HepG2 (cell line): ENCODE data around the gene LAMA5. TPM values are rescaled to one million over a fixed set of nuclear protein-coding genes. Genes with fewer than 3 reads are reported as not detected.

Experiments
- ATAC-seq: fragments of 200-7000 bp; cut with Tn5 transposase; 3 replicates; pipeline ENCODE4 v1.9.1; 2020; ENCODE audit warnings: mild to moderate bottlenecking, moderate library complexity
- BruUV-seq: library from RNA; stranded (reverse); fragments of 400-500 nt; replicated peaks from 2 replicates; lab custom pipeline; 2021; lab: Mats Ljungman, UMichigan
- CTCF ChIA-PET: fragments of 300-600 bp; formaldehyde crosslinking; extraction: SDS; loops from one replicate; lab custom pipeline; 2021; ENCODE audit warnings: low total read pairs, inconsistent platforms, low intra/inter-chr PET ratio; lab: Yijun Ruan, JAX
- POLR2A ChIA-PET: fragments of 350-600 bp; sonication (Branson Sonifier 250); formaldehyde crosslinking; loops from one replicate; lab custom pipeline; 2020; ENCODE audit warnings: antibody characterized with exemption, inconsistent platforms; lab: Yijun Ruan, JAX
- DNase-seq: peaks from one replicate; pipeline ENCODE4 v3.0.0-alpha.2; 2015; ENCODE audit warnings: low spot score
- FAIRE-seq: peaks from 3 replicates; lab custom pipeline; 2011; peaks lifted over from hg19 to GRCh38; lab: Jason Lieb, UNC
- H2AFZ ChIP-seq: one replicate; pipeline ENCODE4 v1.6.1; 2011; ENCODE audit warnings: low read length, inconsistent platforms
- H3K27ac ChIP-seq: fragments of 300-600 bp; 3 replicates; pipeline ENCODE4 v1.8.0; 2011; ENCODE audit warnings: mixed run types, mild to moderate bottlenecking, mixed read lengths, low read length, inconsistent platforms; ENCODE audit not compliant: insufficient read depth; ENCODE audit errors: extremely low read length
- H3K27me3 ChIP-seq, 2 experiments: fragments of 200-600 bp in 1 of 2; 2 replicates in 1 of 2; 3 replicates in 1 of 2; pipeline versions ENCODE4 v1.6.0 to v1.8.0; 2011; ENCODE audit warnings: low read length in 2 of 2, mild to moderate bottlenecking in 2 of 2, moderate library complexity in 2 of 2, inconsistent platforms in 1 of 2; ENCODE audit not compliant: insufficient read depth in 2 of 2, control insufficient read depth in 1 of 2
- H3K36me3 ChIP-seq, 2 experiments: fragments of 200-600 bp in 1 of 2; replicated peaks in 1 of 2; 2 replicates in 1 of 2; 3 replicates in 1 of 2; pipeline versions ENCODE4 v1.5.1 to v1.8.0; 2011; ENCODE audit warnings: low read length in 2 of 2, inconsistent platforms in 1 of 2; ENCODE audit not compliant: insufficient read depth in 2 of 2, control insufficient read depth in 1 of 2
- H3K4me1 ChIP-seq: 2 replicates; pipeline ENCODE4 v1.5.1; 2012; ENCODE audit warnings: low read length, inconsistent platforms; ENCODE audit not compliant: insufficient read depth
- H3K4me2 ChIP-seq: 2 replicates; pipeline ENCODE4 v1.6.0; 2011; ENCODE audit warnings: low read depth, low read length, inconsistent platforms
- H3K4me3 ChIP-seq, 3 experiments: fragments of 200-600 bp in 1 of 3; sonication (generic), shearing (Covaris generic) in 1 of 3; replicated peaks in 1 of 3; 2 replicates each; pipeline ENCODE4 v1.5.1; 2011 to 2016; ENCODE audit warnings: low read length in 3 of 3, inconsistent platforms in 2 of 3, low read depth in 2 of 3, mild to moderate bottlenecking in 2 of 3, control low read depth in 1 of 3, mixed read lengths in 1 of 3; ENCODE audit not compliant: insufficient read depth in 1 of 3
- H3K79me2 ChIP-seq: one replicate; pipeline ENCODE4 v1.6.1; 2011; ENCODE audit warnings: low read length, inconsistent platforms; ENCODE audit not compliant: insufficient read depth
- H3K9ac ChIP-seq: 2 replicates; pipeline ENCODE4 v1.6.0; 2011; ENCODE audit warnings: mild to moderate bottlenecking, low read depth, low read length, inconsistent platforms; ENCODE audit not compliant: insufficient read depth
- H3K9me3 ChIP-seq: 2 replicates; pipeline ENCODE4 v1.5.1; 2012; ENCODE audit warnings: mild to moderate bottlenecking, low read length
- H4K20me1 ChIP-seq: 2 replicates; pipeline ENCODE4 v1.6.0; 2011; ENCODE audit warnings: inconsistent platforms, mild to moderate bottlenecking, low read length, moderate library complexity; ENCODE audit not compliant: insufficient read depth
- ARID4A ChIP-seq: sonication (generic); formaldehyde crosslinking; IDR thresholded peaks from 2 replicates; pipeline ENCODE4 v1.5.0; 2020; ENCODE audit warnings: mild to moderate bottlenecking, missing genetic modification reagents, borderline replicate concordance
- ATF1 ChIP-seq: IDR thresholded peaks from 2 replicates; pipeline ENCODE4 v1.6.1; 2016; ENCODE audit warnings: mild to moderate bottlenecking, control low read depth
- ELF1 ChIP-seq: sonication (generic); formaldehyde crosslinking; IDR thresholded peaks from 2 replicates; pipeline ENCODE4 v1.4.0; 2020; ENCODE audit warnings: missing genetic modification reagents
- ELF4 ChIP-seq: sonication (generic); formaldehyde crosslinking; IDR thresholded peaks from 2 replicates; pipeline ENCODE4 v1.5.0; 2020; ENCODE audit warnings: missing genetic modification reagents, mild to moderate bottlenecking, moderate library complexity, borderline replicate concordance
- FOXA3 ChIP-seq: IDR thresholded peaks from 2 replicates; pipeline ENCODE4 v1.6.1; 2016; ENCODE audit warnings: missing genetic modification reagents, missing compliant biosample characterization
- GABPB1 ChIP-seq: IDR thresholded peaks from 2 replicates; pipeline ENCODE4 v1.6.1; 2016; ENCODE audit warnings: mild to moderate bottlenecking, missing genetic modification reagents, moderate library complexity, missing compliant biosample characterization
- HNF4A ChIP-seq: sonication (generic); formaldehyde crosslinking; IDR thresholded peaks from 2 replicates; pipeline ENCODE4 v1.4.0; 2020; ENCODE audit warnings: missing genetic modification reagents
- MED13 ChIP-seq: sonication (generic); formaldehyde crosslinking; IDR thresholded peaks from 2 replicates; pipeline ENCODE4 v1.5.0; 2020; ENCODE audit warnings: missing genetic modification reagents
- RBM39 ChIP-seq: fragments of 200-400 bp; formaldehyde crosslinking; IDR thresholded peaks from one replicate; pipeline ENCODE4 v1.6.1; 2018; ENCODE audit warnings: antibody characterized with exemption, mild to moderate bottlenecking, low read depth, low read length; ENCODE audit not compliant: poor library complexity, severe bottlenecking
- SIN3B ChIP-seq: fragments of 150-350 bp; IDR thresholded peaks from 2 replicates; pipeline ENCODE4 v1.6.1; 2014; ENCODE audit warnings: low read length
- ZBTB3 ChIP-seq: sonication (generic); formaldehyde crosslinking; IDR thresholded peaks from 2 replicates; pipeline ENCODE4 v1.4.0; 2020; ENCODE audit warnings: low read depth, mild to moderate bottlenecking, moderate library complexity, missing genetic modification reagents, borderline replicate concordance
- ZBTB42 ChIP-seq: sonication (generic); formaldehyde crosslinking; IDR thresholded peaks from 2 replicates; pipeline ENCODE4 v1.5.0; 2020; ENCODE audit warnings: mild to moderate bottlenecking, missing genetic modification reagents
- ZMYM3 ChIP-seq: sonication (generic); formaldehyde crosslinking; IDR thresholded peaks from 2 replicates; pipeline ENCODE4 v1.5.1; 2020; ENCODE audit warnings: mild to moderate bottlenecking, missing genetic modification reagents
- ZNF251 ChIP-seq: sonication (generic); formaldehyde crosslinking; IDR thresholded peaks from 2 replicates; pipeline ENCODE4 v1.9.0; 2021; ENCODE audit warnings: mild to moderate bottlenecking, missing genetic modification reagents
- ZNF367 ChIP-seq: sonication (generic); formaldehyde crosslinking; IDR thresholded peaks from 2 replicates; pipeline ENCODE4 v1.4.0; 2020; ENCODE audit warnings: missing genetic modification reagents, borderline replicate concordance
- ZNF382 ChIP-seq: sonication (generic); formaldehyde crosslinking; IDR thresholded peaks from 2 replicates; pipeline ENCODE4 v1.5.0; 2020; ENCODE audit warnings: missing genetic modification reagents, mild to moderate bottlenecking, borderline replicate concordance
- ZNF44 ChIP-seq: sonication (generic); formaldehyde crosslinking; IDR thresholded peaks from 2 replicates; pipeline ENCODE4 v1.5.1; 2020; ENCODE audit warnings: mild to moderate bottlenecking, missing genetic modification reagents
- ZNF543 ChIP-seq: sonication (generic); formaldehyde crosslinking; IDR thresholded peaks from 2 replicates; pipeline ENCODE4 v1.4.0; 2020; ENCODE audit warnings: mild to moderate bottlenecking, missing genetic modification reagents
- ZNF552 ChIP-seq: sonication (generic); formaldehyde crosslinking; IDR thresholded peaks from 2 replicates; pipeline ENCODE4 v1.9.0; 2022; ENCODE audit warnings: missing genetic modification reagents, mild to moderate bottlenecking, borderline replicate concordance
- ZNF605 ChIP-seq: sonication (generic); formaldehyde crosslinking; IDR thresholded peaks from 2 replicates; pipeline ENCODE4 v1.8.0; 2022; ENCODE audit warnings: mild to moderate bottlenecking, missing genetic modification reagents
- ZNF749 ChIP-seq: sonication (generic); formaldehyde crosslinking; IDR thresholded peaks from 2 replicates; pipeline ENCODE4 v1.8.0; 2022; ENCODE audit warnings: mild to moderate bottlenecking, missing genetic modification reagents, moderate library complexity, borderline replicate concordance
- ZNF850 ChIP-seq: sonication (generic); formaldehyde crosslinking; conservative IDR thresholded peaks from 2 replicates; pipeline ENCODE4 v1.9.0; 2021; ENCODE audit warnings: mild to moderate bottlenecking, missing genetic modification reagents
- ZNF878 ChIP-seq: sonication (generic); formaldehyde crosslinking; IDR thresholded peaks from 2 replicates; pipeline ENCODE4 v1.8.1; 2023; ENCODE audit warnings: mild to moderate bottlenecking, missing genetic modification reagents, moderate library complexity
- WGBS: methylation state at CpG from one replicate; pipeline ENCODE4 v1.1.6; 2017; ENCODE audit warnings: low lambda C conversion rate; 5-methylcytosine and 5-hydroxymethylcytosine counted together
- in situ Hi-C: cut with HindIII; loops from 2 replicates; pipeline ENCODE4 v1.10.0; 2017; ENCODE audit warnings: low pct_unique_long_range_greater_than_20kb; ENCODE audit not compliant: extremely low pct_ligation_motif_present
- intact Hi-C: fragments of 100-400 bp; cut with micrococcal nuclease; formaldehyde crosslinking; loops from one replicate; pipeline ENCODE4 v1.10.0; 2022; ENCODE audit not compliant: unreplicated experiment
- polyA plus RNA-seq, 8 experiments: library from polyadenylated mRNA; depleted of rRNA in 3 of 8; stranded (reverse) in 7 of 8; unstranded in 1 of 8; fragments of >200 nt; fragmentation: Illumina TruSeq in 4 of 8; extraction: Trizol in 4 of 8; gene quantifications; 2 replicates each; pipeline versions ENCODE4 v1.2.1 to v1.2.3, GENCODE V29; 2011 to 2016; ENCODE audit warnings: low read depth in 4 of 8, missing spikeins in 1 of 8, mixed read lengths in 1 of 8; ENCODE audit not compliant: insufficient read depth in 1 of 8
- total RNA-seq, 5 experiments: library from RNA; depleted of rRNA; stranded (reverse); fragments of >200 nt; fragmentation: Illumina TruSeq; extraction: Trizol; gene quantifications; 2 replicates each; pipeline ENCODE4 v1.2.3, GENCODE V29; 2016; ENCODE audit warnings: low read depth in 1 of 5

Gene LAMA5
- total and polyA plus RNA-seq, 2 of the 13 experiments (the other 11 are each of a cell fraction or from before 2014, with no cell fraction given): 21.0 to 44.7 TPM

DNA sequence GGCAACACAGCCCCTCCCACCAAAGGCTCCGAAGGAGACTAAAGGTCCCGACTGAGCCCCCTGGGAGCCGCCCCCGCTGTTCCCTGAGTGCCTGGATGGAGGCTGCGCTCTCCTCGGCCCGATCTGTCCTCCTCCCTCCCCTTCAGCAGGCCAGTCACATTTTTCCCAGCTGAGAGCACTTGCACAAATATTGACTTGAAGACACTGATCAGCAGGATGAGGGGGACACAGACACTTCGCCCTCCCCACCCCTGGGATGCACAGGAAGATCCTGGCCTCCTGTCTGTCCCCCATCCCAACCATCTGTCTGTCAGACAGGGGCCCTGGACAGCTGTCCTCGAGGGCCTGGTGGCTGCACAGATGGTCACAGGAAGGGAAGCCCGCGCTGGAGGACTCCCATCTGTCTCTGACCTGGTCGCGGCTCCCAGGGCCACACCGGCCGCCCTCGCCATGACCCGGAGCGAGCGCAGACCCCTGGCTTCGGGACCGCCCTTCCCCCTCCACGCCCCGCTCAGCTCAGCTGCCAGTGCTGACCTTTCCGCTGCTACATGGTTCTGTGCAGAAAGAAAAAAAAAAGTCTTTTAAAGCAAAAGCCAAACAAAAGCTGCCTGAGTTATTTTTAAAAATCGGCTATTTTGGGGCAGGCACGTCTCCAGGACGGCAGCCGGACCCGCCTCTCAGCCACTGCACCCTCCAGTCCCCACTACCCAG, 11.1 kb downstream of the LAMA5 start:
- ChIA-PET POLR2A (interaction anchor here (0.6 to 5.1 kb wide), 4 partner anchors 12 to 51 kb away, joined by 3 to 78 read pairs (median 5); partner anchors contain the start of genes LAMA5 and RPS21), CTCF (no interaction called here)
- Histone ChIP-seq H3K79me2 (peaks cover 21% of the 10 kb centered on the region), H3K36me3 (peaks cover 39 to 40% of the 10 kb centered on the region in 2 experiments), H3K9me3 (no peaks in the 10 kb centered on the region), H4K20me1 (peaks cover 21% of the 10 kb centered on the region; the same call in 1 of the 2 replicates), H3K9ac (no peak overlapping the region; the same call in 1 of the 2 replicates), H3K4me3 (no peak overlapping the region), H3K27me3 (no peaks in the 10 kb centered on the region), H3K4me2 (no peak overlapping the region), H2AFZ (no peak overlapping the region), H3K4me1 (peaks cover 44% of the 10 kb centered on the region), H3K27ac (peak overlapping the region; percentile 31)
- no TSS peak for BruUV-seq
- ATAC-seq (no peak), FAIRE-seq (peak; percentile 57), DNase-seq (peak; percentile 65)
- 84% methylated on average over 29 of the region's 29 CpGs for WGBS
- in situ Hi-C loops: no loop called here
- intact Hi-C loops: loop anchor here (2.0 kb wide), 1 partner anchor 15 kb away; no protein-coding TSS in a partner anchor
- TF ChIP-seq ZNF367 (CRISPR knock-in tag) (no peak), HNF4A (CRISPR knock-in tag) (no peak), RBM39 (peak; percentile 14), ZNF749 (CRISPR knock-in tag) (no peak), ZMYM3 (CRISPR knock-in tag) (no peak), ZBTB42 (CRISPR knock-in tag) (no peak), ZNF850 (CRISPR knock-in tag) (no peak), FOXA3 (CRISPR knock-in tag) (no peak), ATF1 (no peak), ZNF543 (CRISPR knock-in tag) (no peak), ZNF605 (CRISPR knock-in tag) (no peak), GABPB1 (CRISPR knock-in tag) (no peak), ZBTB3 (CRISPR knock-in tag) (no peak), ZNF878 (CRISPR knock-in tag) (no peak), ZNF251 (CRISPR knock-in tag) (no peak), ZNF44 (CRISPR knock-in tag) (no peak), SIN3B (no peak), ZNF382 (no peak), ELF4 (CRISPR knock-in tag) (no peak), ELF1 (no peak), ZNF552 (CRISPR knock-in tag) (no peak), MED13 (CRISPR knock-in tag) (no peak), ARID4A (CRISPR knock-in tag) (peak; percentile 41; the same call in 1 of the 2 replicates)
